Measurements from ENCODE around the gene ZGPAT. TPM values are rescaled to one million over a fixed set of nuclear protein-coding genes. Genes with fewer than 3 reads are reported as not detected.

ZGPAT gene
- total and polyA plus RNA-seq, 2 of the 13 experiments (the other 11 are each of a cell fraction or from before 2014, with no cell fraction given), result 23.0 to 41.9 TPM

DNA sequence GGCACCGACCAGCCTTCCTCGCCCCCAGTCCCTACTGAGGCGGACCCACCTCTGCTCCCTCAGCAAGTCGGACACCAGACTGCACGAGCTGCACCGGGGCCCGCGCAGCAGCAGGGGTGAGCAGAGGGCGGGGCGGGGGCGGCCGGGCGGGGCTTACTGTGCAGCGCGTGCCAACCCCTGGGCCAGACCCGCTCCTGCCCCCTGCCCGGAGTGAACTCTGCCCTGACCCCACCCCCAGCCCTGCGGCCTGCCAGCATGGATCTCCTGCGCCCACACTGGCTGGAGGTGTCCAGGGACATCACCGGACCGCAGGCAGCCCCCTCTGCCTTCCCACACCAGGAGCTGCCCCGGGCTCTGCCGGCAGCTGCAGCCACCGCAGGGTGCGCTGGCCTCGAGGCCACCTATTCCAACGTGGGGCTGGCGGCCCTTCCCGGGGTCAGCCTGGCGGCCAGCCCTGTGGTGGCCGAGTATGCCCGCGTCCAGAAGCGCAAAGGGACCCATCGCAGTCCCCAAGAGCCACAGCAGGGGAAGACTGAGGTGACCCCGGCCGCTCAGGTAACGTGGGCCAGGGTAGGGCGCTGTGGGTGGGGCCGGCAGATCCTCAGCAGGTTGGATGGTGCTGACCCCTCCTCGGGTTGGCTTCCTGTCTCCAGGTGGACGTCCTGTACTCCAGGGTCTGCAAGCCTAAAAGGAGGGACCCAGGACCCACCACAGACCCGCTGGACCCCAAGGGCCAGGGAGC is 30.3 kb downstream of the ZGPAT start:
- H3K27ac ChIP-seq (ENCODE audit: extremely low read length, insufficient read depth, low read length), result peak overlapping the region; percentile 93
- intact Hi-C loops (cut with micrococcal nuclease; ENCODE audit: unreplicated experiment), result loop anchor here (5.0 kb wide), 1 partner anchor 201 kb away; the partner anchor contains the start of gene PTK6
- in situ Hi-C loops (cut with HindIII; ENCODE audit: extremely low pct_ligation_motif_present, low pct_unique_long_range_greater_than_20kb), result no loop called here
- peaks cover 31 to 38% of the 10 kb centered on the region in 2 experiments for H3K36me3 ChIP-seq (replicated peaks in 1 of 2; ENCODE audit: control insufficient read depth in 1 of 2, insufficient read depth in 2 of 2, low read length in 2 of 2)
- FAIRE-seq, result no peak
- DNase-seq (ENCODE audit: low spot score), result peak; percentile 90
- H3K79me2 ChIP-seq (ENCODE audit: insufficient read depth, low read length), result peaks cover 27% of the 10 kb centered on the region
- H4K20me1 ChIP-seq (ENCODE audit: insufficient read depth, low read length), result no peaks in the 10 kb centered on the region
- H2AFZ ChIP-seq (ENCODE audit: low read length), result no peak overlapping the region
- H3K4me2 ChIP-seq (ENCODE audit: low read depth, low read length), result peak overlapping the region; percentile 90
- ATAC-seq, result peak; percentile 55
- H3K4me1 ChIP-seq (ENCODE audit: insufficient read depth, low read length), result peaks cover 60% of the 10 kb centered on the region
- TSS peak; percentile 72 for BruUV-seq (replicated peaks)
- WGBS (ENCODE audit: low lambda C conversion rate), result under 1% methylated on average over 21 of the region's 43 CpGs
- H3K9ac ChIP-seq (ENCODE audit: insufficient read depth, low read depth, low read length), result peak overlapping the region; percentile 87
- H3K4me3 ChIP-seq (replicated peaks in 1 of 3; ENCODE audit: insufficient read depth in 1 of 3, low read depth in 2 of 3, low read length in 3 of 3), result peak overlapping the region; percentile 74 to 93 (median 85)
- no peaks in the 10 kb centered on the region for H3K27me3 ChIP-seq (ENCODE audit: control insufficient read depth in 1 of 2, insufficient read depth in 2 of 2, low read length in 2 of 2)
- CTCF ChIA-PET (ENCODE audit: low intra/inter-chr PET ratio, low total read pairs), result interaction anchor here (2.5 kb wide), 1 partner anchor 31 kb away, joined by 8 read pairs; the partner anchor contains the start of genes ARFRP1 and ZGPAT
- POLR2A ChIA-PET, result interaction anchor here (0.5 to 7.3 kb wide), 30 partner anchors 11 to 1671 kb away, joined by 3 to 190 read pairs (median 4); partner anchors contain the start of genes ARFRP1, C20orf204, GMEB2 and RTEL1
- H3K9me3 ChIP-seq (ENCODE audit: low read length), result no peaks in the 10 kb centered on the region
- TF ChIP-seq IKZF4 (CRISPR knock-in tag; IDR thresholded peaks at IDR 0.05; ENCODE audit: borderline replicate concordance, low read depth, not compliant biosample characterization), result peak; percentile 96
- TF ChIP-seq LCORL (IDR thresholded peaks at IDR 0.05), result no peak
- TF ChIP-seq LCORL (CRISPR knock-in tag; IDR thresholded peaks at IDR 0.05), result peak; percentile 51
- TF ChIP-seq ZNF780A (CRISPR knock-in tag; IDR thresholded peaks at IDR 0.05), result peak; percentile 95
- TF ChIP-seq, protein P1, sequence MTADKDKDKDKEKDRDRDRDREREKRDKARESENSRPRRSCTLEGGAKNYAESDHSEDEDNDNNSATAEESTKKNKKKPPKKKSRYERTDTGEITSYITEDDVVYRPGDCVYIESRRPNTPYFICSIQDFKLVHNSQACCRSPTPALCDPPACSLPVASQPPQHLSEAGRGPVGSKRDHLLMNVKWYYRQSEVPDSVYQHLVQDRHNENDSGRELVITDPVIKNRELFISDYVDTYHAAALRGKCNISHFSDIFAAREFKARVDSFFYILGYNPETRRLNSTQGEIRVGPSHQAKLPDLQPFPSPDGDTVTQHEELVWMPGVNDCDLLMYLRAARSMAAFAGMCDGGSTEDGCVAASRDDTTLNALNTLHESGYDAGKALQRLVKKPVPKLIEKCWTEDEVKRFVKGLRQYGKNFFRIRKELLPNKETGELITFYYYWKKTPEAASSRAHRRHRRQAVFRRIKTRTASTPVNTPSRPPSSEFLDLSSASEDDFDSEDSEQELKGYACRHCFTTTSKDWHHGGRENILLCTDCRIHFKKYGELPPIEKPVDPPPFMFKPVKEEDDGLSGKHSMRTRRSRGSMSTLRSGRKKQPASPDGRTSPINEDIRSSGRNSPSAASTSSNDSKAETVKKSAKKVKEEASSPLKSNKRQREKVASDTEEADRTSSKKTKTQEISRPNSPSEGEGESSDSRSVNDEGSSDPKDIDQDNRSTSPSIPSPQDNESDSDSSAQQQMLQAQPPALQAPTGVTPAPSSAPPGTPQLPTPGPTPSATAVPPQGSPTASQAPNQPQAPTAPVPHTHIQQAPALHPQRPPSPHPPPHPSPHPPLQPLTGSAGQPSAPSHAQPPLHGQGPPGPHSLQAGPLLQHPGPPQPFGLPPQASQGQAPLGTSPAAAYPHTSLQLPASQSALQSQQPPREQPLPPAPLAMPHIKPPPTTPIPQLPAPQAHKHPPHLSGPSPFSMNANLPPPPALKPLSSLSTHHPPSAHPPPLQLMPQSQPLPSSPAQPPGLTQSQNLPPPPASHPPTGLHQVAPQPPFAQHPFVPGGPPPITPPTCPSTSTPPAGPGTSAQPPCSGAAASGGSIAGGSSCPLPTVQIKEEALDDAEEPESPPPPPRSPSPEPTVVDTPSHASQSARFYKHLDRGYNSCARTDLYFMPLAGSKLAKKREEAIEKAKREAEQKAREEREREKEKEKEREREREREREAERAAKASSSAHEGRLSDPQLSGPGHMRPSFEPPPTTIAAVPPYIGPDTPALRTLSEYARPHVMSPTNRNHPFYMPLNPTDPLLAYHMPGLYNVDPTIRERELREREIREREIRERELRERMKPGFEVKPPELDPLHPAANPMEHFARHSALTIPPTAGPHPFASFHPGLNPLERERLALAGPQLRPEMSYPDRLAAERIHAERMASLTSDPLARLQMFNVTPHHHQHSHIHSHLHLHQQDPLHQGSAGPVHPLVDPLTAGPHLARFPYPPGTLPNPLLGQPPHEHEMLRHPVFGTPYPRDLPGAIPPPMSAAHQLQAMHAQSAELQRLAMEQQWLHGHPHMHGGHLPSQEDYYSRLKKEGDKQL (CRISPR knock-in tag; IDR thresholded peaks at IDR 0.05; ENCODE audit: low read depth), result peak; percentile 41; the same call in 1 of the 2 replicates
- peak; percentile 87 for TF ChIP-seq MEF2D (CRISPR knock-in tag; IDR thresholded peaks at IDR 0.05)
- TF ChIP-seq MATR3 (CRISPR knock-in tag; IDR thresholded peaks at IDR 0.05), result no peak; the same call in 1 of the 2 replicates
- TF ChIP-seq RAD51 (IDR thresholded peaks at IDR 0.05; ENCODE audit: borderline replicate concordance), result no peak
- TF ChIP-seq CBX1 (IDR thresholded peaks at IDR 0.05; ENCODE audit: low read depth), result peak; percentile 97
- no peak for TF ChIP-seq ZNF24 (IDR thresholded peaks at IDR 0.05)
- peak; percentile 87; the same call in 1 of the 2 replicates for TF ChIP-seq FOXC1 (CRISPR knock-in tag; IDR thresholded peaks at IDR 0.05; ENCODE audit: borderline replicate concordance)
- peak; percentile 48; the same call in 1 of the 2 replicates for TF ChIP-seq PHF20 (CRISPR knock-in tag; IDR thresholded peaks at IDR 0.05)
- TF ChIP-seq CHCHD3 (CRISPR knock-in tag; IDR thresholded peaks at IDR 0.05), result peak; percentile 66; the same call in 1 of the 2 replicates
- TF ChIP-seq, protein P2, sequence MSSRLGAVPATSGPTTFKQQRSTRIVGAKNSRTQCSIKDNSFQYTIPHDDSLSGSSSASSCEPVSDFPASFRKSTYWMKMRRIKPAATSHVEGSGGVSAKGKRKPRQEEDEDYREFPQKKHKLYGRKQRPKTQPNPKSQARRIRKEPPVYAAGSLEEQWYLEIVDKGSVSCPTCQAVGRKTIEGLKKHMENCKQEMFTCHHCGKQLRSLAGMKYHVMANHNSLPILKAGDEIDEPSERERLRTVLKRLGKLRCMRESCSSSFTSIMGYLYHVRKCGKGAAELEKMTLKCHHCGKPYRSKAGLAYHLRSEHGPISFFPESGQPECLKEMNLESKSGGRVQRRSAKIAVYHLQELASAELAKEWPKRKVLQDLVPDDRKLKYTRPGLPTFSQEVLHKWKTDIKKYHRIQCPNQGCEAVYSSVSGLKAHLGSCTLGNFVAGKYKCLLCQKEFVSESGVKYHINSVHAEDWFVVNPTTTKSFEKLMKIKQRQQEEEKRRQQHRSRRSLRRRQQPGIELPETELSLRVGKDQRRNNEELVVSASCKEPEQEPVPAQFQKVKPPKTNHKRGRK (CRISPR knock-in tag; IDR thresholded peaks at IDR 0.05), result peak; percentile 77; the same call in 1 of the 2 replicates
- TF ChIP-seq, protein P3, sequence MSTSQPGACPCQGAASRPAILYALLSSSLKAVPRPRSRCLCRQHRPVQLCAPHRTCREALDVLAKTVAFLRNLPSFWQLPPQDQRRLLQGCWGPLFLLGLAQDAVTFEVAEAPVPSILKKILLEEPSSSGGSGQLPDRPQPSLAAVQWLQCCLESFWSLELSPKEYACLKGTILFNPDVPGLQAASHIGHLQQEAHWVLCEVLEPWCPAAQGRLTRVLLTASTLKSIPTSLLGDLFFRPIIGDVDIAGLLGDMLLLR (CRISPR knock-in tag; IDR thresholded peaks at IDR 0.05), result 0 out of 2 replicates have a peak, but pooled peaks have one; percentile 65
- TF ChIP-seq MAFK (conservative IDR thresholded peaks at IDR 0.05 in 1 of 2, IDR thresholded peaks at IDR 0.05 in 1 of 2; ENCODE audit: low read length in 2 of 2), result no peak
